ENCODE results near the gene DCAF8L2.

The DCAF8L2 gene

DNA sequence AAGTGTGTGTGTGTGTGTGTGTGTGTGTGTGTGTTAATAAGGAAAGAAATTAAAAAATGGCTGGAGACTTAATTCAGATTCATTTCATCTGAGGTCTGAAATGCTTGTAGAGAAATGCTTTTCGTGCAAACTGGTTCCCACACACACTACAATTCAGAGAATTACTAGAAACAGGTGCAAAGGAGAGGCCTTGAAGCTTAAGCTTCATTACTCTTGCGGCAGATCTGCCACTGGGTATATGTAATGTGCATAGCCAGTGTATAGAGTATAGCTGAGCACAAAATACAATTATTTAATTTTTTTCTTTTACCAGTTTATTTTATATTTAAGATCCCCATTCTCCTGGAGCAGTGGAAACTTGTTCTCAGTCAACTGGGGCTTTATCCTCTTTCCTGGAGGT, 185.8 kb downstream of the DCAF8L2 start:
- ChIA-PET CTCF (interaction anchor here (0.6 kb wide), 1 partner anchor 21 kb away, joined by 4 read pairs; no protein-coding TSS in a partner anchor), POLR2A (no interaction called here)
- Histone ChIP-seq H3K4me3 (ENCODE audit: low read depth, low read length) (no peak overlapping the region), H3K36me3 (ENCODE audit: control insufficient read depth in 2 of 2, insufficient read depth in 1 of 2, low read length in 2 of 2) (no peaks in the 10 kb centered on the region), H3K4me1 (ENCODE audit: control insufficient read depth, insufficient read depth, low read length) (no peaks in the 10 kb centered on the region), H3K9me3 (ENCODE audit: control insufficient read depth, insufficient read depth, low read depth, low read length) (no peaks in the 10 kb centered on the region), H3K27ac (ENCODE audit: extremely low read depth, low read depth, low read length) (no peak overlapping the region)
- TF ChIP-seq, protein P1, sequence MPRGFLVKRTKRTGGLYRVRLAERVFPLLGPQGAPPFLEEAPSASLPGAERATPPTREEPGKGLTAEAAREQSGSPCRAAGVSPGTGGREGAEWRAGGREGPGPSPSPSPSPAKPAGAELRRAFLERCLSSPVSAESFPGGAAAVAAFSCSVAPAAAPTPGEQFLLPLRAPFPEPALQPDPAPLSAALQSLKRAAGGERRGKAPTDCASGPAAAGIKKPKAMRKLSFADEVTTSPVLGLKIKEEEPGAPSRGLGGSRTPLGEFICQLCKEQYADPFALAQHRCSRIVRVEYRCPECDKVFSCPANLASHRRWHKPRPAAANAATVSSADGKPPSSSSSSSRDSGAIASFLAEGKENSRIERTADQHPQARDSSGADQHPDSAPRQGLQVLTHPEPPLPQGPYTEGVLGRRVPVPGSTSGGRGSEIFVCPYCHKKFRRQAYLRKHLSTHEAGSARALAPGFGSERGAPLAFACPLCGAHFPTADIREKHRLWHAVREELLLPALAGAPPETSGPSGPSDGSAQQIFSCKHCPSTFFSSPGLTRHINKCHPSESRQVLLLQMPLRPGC (tag by site-specific recombination; IDR thresholded peaks at IDR 0.05), result no peak
- TF ChIP-seq ZNF404 (tag by site-specific recombination; IDR thresholded peaks at IDR 0.05) (no peak), YY1 (tag by site-specific recombination; IDR thresholded peaks at IDR 0.05) (no peak), ZNF561 (tag by site-specific recombination; IDR thresholded peaks at IDR 0.05; ENCODE audit: borderline replicate concordance) (no peak), ZNF19 (tag by site-specific recombination; IDR thresholded peaks at IDR 0.05; ENCODE audit: low read depth) (no peak), ZNF830 (tag by site-specific recombination; IDR thresholded peaks at IDR 0.05; ENCODE audit: low read depth) (no peak)
- TF ChIP-seq, protein P2, sequence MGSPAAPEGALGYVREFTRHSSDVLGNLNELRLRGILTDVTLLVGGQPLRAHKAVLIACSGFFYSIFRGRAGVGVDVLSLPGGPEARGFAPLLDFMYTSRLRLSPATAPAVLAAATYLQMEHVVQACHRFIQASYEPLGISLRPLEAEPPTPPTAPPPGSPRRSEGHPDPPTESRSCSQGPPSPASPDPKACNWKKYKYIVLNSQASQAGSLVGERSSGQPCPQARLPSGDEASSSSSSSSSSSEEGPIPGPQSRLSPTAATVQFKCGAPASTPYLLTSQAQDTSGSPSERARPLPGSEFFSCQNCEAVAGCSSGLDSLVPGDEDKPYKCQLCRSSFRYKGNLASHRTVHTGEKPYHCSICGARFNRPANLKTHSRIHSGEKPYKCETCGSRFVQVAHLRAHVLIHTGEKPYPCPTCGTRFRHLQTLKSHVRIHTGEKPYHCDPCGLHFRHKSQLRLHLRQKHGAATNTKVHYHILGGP (tag by site-specific recombination; IDR thresholded peaks at IDR 0.05), result no peak
- TF ChIP-seq, protein P3, sequence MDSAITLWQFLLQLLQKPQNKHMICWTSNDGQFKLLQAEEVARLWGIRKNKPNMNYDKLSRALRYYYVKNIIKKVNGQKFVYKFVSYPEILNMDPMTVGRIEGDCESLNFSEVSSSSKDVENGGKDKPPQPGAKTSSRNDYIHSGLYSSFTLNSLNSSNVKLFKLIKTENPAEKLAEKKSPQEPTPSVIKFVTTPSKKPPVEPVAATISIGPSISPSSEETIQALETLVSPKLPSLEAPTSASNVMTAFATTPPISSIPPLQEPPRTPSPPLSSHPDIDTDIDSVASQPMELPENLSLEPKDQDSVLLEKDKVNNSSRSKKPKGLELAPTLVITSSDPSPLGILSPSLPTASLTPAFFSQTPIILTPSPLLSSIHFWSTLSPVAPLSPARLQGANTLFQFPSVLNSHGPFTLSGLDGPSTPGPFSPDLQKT (IDR thresholded peaks at IDR 0.05; ENCODE audit: borderline replicate concordance, low read depth, low read length), result no peak

DNA sequence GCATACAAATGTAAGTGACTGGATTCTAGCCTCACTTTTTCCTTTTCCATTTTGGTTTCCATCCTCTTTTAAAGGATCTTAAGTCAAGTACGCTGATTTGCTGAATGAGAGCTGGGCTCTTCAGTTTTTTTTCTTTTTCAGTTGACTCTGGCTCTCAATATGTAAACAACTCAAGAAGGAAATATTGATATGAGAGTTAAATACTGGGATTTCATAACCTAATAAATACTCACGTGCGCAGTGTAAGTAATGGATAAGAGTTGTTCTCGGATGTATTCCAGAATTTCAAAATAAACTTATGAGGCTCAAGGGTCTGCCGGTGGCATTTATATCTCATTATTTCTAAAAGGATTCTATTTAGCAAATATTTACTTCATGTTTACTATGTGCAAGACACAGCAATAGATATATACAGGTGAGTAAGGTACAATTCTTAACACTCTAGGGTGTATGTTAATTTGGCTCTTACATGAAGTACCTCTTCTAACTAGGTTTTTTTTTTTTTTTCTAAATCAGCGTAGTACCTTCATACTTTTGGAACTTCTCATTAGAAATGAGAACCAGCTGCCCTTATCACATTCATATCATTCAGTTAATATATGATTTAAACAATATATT, 206.6 kb downstream of the DCAF8L2 start:
- ChIA-PET POLR2A (no interaction called here), CTCF (no interaction called here)
- TF ChIP-seq ZNF391 (tag by site-specific recombination; IDR thresholded peaks at IDR 0.05; ENCODE audit: borderline replicate concordance, low read depth), result no peak
- TF ChIP-seq BCL11B (tag by site-specific recombination; IDR thresholded peaks at IDR 0.05; ENCODE audit: low read depth), result no peak
- TF ChIP-seq, protein P4, sequence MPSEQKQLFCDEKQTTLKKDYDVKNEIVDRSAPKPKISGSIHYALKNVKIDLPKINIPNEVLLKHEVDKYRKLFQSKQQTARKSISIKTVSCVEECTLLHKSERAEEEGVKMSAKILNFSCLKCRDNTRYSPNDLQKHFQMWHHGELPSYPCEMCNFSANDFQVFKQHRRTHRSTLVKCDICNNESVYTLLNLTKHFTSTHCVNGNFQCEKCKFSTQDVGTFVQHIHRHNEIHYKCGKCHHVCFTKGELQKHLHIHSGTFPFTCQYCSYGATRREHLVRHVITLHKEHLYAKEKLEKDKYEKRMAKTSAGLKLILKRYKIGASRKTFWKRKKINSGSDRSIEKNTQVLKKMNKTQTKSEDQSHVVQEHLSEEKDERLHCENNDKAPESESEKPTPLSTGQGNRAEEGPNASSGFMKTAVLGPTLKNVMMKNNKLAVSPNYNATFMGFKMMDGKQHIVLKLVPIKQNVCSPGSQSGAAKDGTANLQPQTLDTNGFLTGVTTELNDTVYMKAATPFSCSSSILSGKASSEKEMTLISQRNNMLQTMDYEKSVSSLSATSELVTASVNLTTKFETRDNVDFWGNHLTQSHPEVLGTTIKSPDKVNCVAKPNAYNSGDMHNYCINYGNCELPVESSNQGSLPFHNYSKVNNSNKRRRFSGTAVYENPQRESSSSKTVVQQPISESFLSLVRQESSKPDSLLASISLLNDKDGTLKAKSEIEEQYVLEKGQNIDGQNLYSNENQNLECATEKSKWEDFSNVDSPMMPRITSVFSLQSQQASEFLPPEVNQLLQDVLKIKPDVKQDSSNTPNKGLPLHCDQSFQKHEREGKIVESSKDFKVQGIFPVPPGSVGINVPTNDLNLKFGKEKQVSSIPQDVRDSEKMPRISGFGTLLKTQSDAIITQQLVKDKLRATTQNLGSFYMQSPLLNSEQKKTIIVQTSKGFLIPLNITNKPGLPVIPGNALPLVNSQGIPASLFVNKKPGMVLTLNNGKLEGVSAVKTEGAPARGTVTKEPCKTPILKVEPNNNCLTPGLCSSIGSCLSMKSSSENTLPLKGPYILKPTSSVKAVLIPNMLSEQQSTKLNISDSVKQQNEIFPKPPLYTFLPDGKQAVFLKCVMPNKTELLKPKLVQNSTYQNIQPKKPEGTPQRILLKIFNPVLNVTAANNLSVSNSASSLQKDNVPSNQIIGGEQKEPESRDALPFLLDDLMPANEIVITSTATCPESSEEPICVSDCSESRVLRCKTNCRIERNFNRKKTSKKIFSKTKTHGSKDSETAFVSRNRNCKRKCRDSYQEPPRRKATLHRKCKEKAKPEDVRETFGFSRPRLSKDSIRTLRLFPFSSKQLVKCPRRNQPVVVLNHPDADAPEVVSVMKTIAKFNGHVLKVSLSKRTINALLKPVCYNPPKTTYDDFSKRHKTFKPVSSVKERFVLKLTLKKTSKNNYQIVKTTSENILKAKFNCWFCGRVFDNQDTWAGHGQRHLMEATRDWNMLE (tag by site-specific recombination; conservative IDR thresholded peaks at IDR 0.05; ENCODE audit: low read depth), result no peak
- no peak for TF ChIP-seq ZNF2 (tag by site-specific recombination; IDR thresholded peaks at IDR 0.05)
- TF ChIP-seq ZNF16 (tag by site-specific recombination; IDR thresholded peaks at IDR 0.05; ENCODE audit: low read depth), result no peak
- TF ChIP-seq, protein P5, sequence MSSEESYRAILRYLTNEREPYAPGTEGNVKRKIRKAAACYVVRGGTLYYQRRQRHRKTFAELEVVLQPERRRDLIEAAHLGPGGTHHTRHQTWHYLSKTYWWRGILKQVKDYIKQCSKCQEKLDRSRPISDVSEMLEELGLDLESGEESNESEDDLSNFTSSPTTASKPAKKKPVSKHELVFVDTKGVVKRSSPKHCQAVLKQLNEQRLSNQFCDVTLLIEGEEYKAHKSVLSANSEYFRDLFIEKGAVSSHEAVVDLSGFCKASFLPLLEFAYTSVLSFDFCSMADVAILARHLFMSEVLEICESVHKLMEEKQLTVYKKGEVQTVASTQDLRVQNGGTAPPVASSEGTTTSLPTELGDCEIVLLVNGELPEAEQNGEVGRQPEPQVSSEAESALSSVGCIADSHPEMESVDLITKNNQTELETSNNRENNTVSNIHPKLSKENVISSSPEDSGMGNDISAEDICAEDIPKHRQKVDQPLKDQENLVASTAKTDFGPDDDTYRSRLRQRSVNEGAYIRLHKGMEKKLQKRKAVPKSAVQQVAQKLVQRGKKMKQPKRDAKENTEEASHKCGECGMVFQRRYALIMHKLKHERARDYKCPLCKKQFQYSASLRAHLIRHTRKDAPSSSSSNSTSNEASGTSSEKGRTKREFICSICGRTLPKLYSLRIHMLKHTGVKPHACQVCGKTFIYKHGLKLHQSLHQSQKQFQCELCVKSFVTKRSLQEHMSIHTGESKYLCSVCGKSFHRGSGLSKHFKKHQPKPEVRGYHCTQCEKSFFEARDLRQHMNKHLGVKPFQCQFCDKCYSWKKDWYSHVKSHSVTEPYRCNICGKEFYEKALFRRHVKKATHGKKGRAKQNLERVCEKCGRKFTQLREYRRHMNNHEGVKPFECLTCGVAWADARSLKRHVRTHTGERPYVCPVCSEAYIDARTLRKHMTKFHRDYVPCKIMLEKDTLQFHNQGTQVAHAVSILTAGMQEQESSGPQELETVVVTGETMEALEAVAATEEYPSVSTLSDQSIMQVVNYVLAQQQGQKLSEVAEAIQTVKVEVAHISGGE (tag by site-specific recombination; conservative IDR thresholded peaks at IDR 0.05; ENCODE audit: low read depth), result no peak
- no peak for TF ChIP-seq EGR2 (tag by site-specific recombination; IDR thresholded peaks at IDR 0.05; ENCODE audit: low read depth)
- TF ChIP-seq TCF7L2 (IDR thresholded peaks at IDR 0.05; ENCODE audit: borderline replicate concordance, low read depth, low read length), result no peak
- Histone ChIP-seq H3K36me3 (ENCODE audit: control insufficient read depth in 2 of 2, insufficient read depth in 1 of 2, low read length in 2 of 2) (no peaks in the 10 kb centered on the region), H3K4me1 (ENCODE audit: control insufficient read depth, insufficient read depth, low read length) (no peaks in the 10 kb centered on the region), H3K9me3 (ENCODE audit: control insufficient read depth, insufficient read depth, low read depth, low read length) (no peaks in the 10 kb centered on the region), H3K4me3 (ENCODE audit: low read depth, low read length) (no peak overlapping the region), H3K27ac (ENCODE audit: extremely low read depth, low read depth, low read length) (no peak overlapping the region)

Data from HEK293 (cell line).